HepG2 (cell line): ENCODE data around the gene SMYD1. TPM values are rescaled to one million over a fixed set of nuclear protein-coding genes. Genes with fewer than 3 reads are reported as not detected.

Source experiments
- ADNP ChIP-seq: sonication (generic); formaldehyde crosslinking; IDR thresholded peaks from 2 replicates; pipeline ENCODE4 v1.4.0; 2020; ENCODE audit warnings: missing genetic modification reagents
- HMGA1 ChIP-seq: sonication (generic); formaldehyde crosslinking; conservative IDR thresholded peaks from 2 replicates; pipeline ENCODE4 v1.4.0; 2020; ENCODE audit warnings: missing genetic modification reagents
- HNRNPH1 ChIP-seq: fragments of 200-400 bp; formaldehyde crosslinking; optimal IDR thresholded peaks from 2 replicates; pipeline ENCODE3; 2017; ENCODE audit warnings: mild to moderate bottlenecking, low read depth, low read length
- HNRNPL ChIP-seq: fragments of 200-400 bp; formaldehyde crosslinking; IDR thresholded peaks from 2 replicates; pipeline ENCODE4 v1.6.1; 2017; ENCODE audit warnings: mild to moderate bottlenecking, low read depth, low read length
- NR2F2 ChIP-seq: IDR thresholded peaks from 2 replicates; pipeline ENCODE4 v1.6.1; 2012; ENCODE audit warnings: low read depth, inconsistent platforms, borderline replicate concordance
- PHB2 ChIP-seq: fragments of 450-650 bp; IDR thresholded peaks from 2 replicates; pipeline ENCODE4 v1.6.1; 2018; ENCODE audit not compliant: partially characterized antibody
- PHF20 ChIP-seq: sonication (generic); formaldehyde crosslinking; IDR thresholded peaks from 2 replicates; pipeline ENCODE4 v1.5.0; 2020; ENCODE audit warnings: mild to moderate bottlenecking, missing genetic modification reagents
- SMAD9 ChIP-seq: sonication (generic); formaldehyde crosslinking; IDR thresholded peaks from 2 replicates; pipeline ENCODE4 v1.5.1; 2020; ENCODE audit warnings: mild to moderate bottlenecking, missing genetic modification reagents
- TARDBP ChIP-seq: sonication (generic); formaldehyde crosslinking; IDR thresholded peaks from 2 replicates; pipeline ENCODE4 v1.8.0; 2022; ENCODE audit warnings: mild to moderate bottlenecking, missing genetic modification reagents
- THAP8 ChIP-seq: sonication (generic); formaldehyde crosslinking; IDR thresholded peaks from 2 replicates; pipeline ENCODE4 v1.5.1; 2020; ENCODE audit warnings: missing genetic modification reagents, mild to moderate bottlenecking, borderline replicate concordance
- ZBTB21 ChIP-seq: sonication (generic); formaldehyde crosslinking; IDR thresholded peaks from 2 replicates; pipeline ENCODE4 v1.4.0; 2020; ENCODE audit warnings: missing genetic modification reagents
- ZFP82 ChIP-seq: sonication (generic); formaldehyde crosslinking; IDR thresholded peaks from 2 replicates; pipeline ENCODE4 v1.5.1; 2020; ENCODE audit warnings: mild to moderate bottlenecking, missing genetic modification reagents, borderline replicate concordance
- ZFX ChIP-seq: sonication (generic); formaldehyde crosslinking; IDR thresholded peaks from 2 replicates; pipeline ENCODE4 v1.4.0; 2020; ENCODE audit warnings: mild to moderate bottlenecking, low read depth, missing genetic modification reagents, moderate library complexity
- ZIK1 ChIP-seq: sonication (generic); formaldehyde crosslinking; IDR thresholded peaks from 2 replicates; pipeline ENCODE4 v1.5.0; 2020; ENCODE audit warnings: mild to moderate bottlenecking, low read depth, missing genetic modification reagents, borderline replicate concordance
- ZNF280D ChIP-seq: sonication (generic); formaldehyde crosslinking; IDR thresholded peaks from 2 replicates; pipeline ENCODE4 v1.5.1; 2020; ENCODE audit warnings: mild to moderate bottlenecking, missing genetic modification reagents
- ZNF597 ChIP-seq: sonication (generic); formaldehyde crosslinking; IDR thresholded peaks from 2 replicates; pipeline ENCODE4 v1.5.0; 2020; ENCODE audit warnings: missing genetic modification reagents
- ZNF687 ChIP-seq: sonication (generic); formaldehyde crosslinking; IDR thresholded peaks from 2 replicates; pipeline ENCODE4 v1.5.1; 2020; ENCODE audit warnings: mild to moderate bottlenecking, missing genetic modification reagents, moderate library complexity
- ZSCAN22 ChIP-seq: sonication (generic); formaldehyde crosslinking; IDR thresholded peaks from 2 replicates; pipeline ENCODE4 v1.4.0; 2020; ENCODE audit warnings: mild to moderate bottlenecking, missing genetic modification reagents
- polyA plus RNA-seq, 8 experiments: library from polyadenylated mRNA; depleted of rRNA in 3 of 8; stranded (reverse) in 7 of 8; unstranded in 1 of 8; fragments of >200 nt; fragmentation: Illumina TruSeq in 4 of 8; extraction: Trizol in 4 of 8; gene quantifications; 2 replicates each; pipeline versions ENCODE4 v1.2.1 to v1.2.3, GENCODE V29; 2011 to 2016; ENCODE audit warnings: low read depth in 4 of 8, missing spikeins in 1 of 8, mixed read lengths in 1 of 8; ENCODE audit not compliant: insufficient read depth in 1 of 8
- total RNA-seq, 5 experiments: library from RNA; depleted of rRNA; stranded (reverse); fragments of >200 nt; fragmentation: Illumina TruSeq; extraction: Trizol; gene quantifications; 2 replicates each; pipeline ENCODE4 v1.2.3, GENCODE V29; 2016; ENCODE audit warnings: low read depth in 1 of 5

SMYD1 gene
- total and polyA plus RNA-seq, 2 of the 13 experiments (the other 11 are each of a cell fraction or from before 2014, with no cell fraction given) = not detected

GRCh38 chr2:88055371-88056128 is 12.1 kb upstream of the SMYD1 start, which contains the start of gene KRCC1 (continued):
- peak; percentile 97 for TF ChIP-seq ZNF687 (CRISPR knock-in tag)
- TF ChIP-seq HNRNPH1 = no peak
- TF ChIP-seq ZSCAN22 (CRISPR knock-in tag) = no peak; the same call in 1 of the 2 replicates
- no peak for TF ChIP-seq ZNF280D (CRISPR knock-in tag)
- TF ChIP-seq HNRNPL = peak; percentile 76
- TF ChIP-seq THAP8 (CRISPR knock-in tag) = no peak
- no peak for TF ChIP-seq ZNF597 (CRISPR knock-in tag)
- TF ChIP-seq TARDBP (CRISPR knock-in tag) = no peak
- peak; percentile 79; the same call in 1 of the 2 replicates for TF ChIP-seq SMAD9
- no peak for TF ChIP-seq PHB2
- no peak for TF ChIP-seq ZBTB21 (CRISPR knock-in tag)
- TF ChIP-seq NR2F2 = no peak
- no peak for TF ChIP-seq ADNP (CRISPR knock-in tag)
- peak; percentile 94 for TF ChIP-seq ZFX (CRISPR knock-in tag)
- peak; percentile 97; the same call in 1 of the 2 replicates for TF ChIP-seq ZFP82 (CRISPR knock-in tag)
- peak; percentile 96 for TF ChIP-seq ZIK1 (CRISPR knock-in tag)
- TF ChIP-seq HMGA1 (CRISPR knock-in tag) = no peak
- peak; percentile 78 for TF ChIP-seq PHF20
